ENCODE data around the gene TSPAN15.

TSPAN15 gene

GRCh38 chr10:69553328-69553727 is 102.1 kb downstream of the TSPAN15 start:
- no peak for DNase-seq (ENCODE audit: low spot score)

- DNase-seq (ENCODE audit: low spot score) = no peak
Measured at GRCh38 chr10:69554611-69555010, 103.3 kb downstream of the TSPAN15 start.
